ENCODE measurements around the gene CKS1B.

CKS1B gene

DNA sequence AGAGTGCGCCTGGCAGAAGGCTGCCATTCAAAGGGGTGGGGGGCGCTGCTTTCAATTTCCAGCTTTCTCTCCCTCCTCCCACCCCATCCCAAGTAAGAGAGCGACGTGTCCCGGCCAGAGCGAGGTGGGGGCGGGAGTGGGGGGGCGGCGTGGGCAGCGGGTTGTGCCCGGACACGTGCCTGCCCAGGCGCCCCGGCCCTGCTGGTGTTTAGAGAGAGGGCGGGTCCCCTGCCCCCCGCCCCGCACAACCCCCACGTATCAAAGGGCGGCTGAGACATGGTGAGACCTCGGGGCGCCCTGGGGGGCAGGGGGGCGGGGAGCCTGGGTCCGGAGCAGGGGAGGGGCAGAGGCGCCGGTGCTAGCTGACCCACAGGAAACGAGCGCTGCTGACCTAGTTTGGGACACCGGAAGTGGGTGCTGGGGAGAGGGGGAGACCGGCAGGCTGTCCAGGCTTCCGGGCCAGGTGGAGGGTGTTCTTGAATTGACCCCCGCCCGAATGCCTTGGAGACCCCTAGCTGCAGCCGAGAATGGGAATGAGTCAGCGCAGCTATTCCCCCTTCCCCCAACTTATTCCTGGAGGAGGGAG lies 29.4 kb downstream of the CKS1B start:
- Histone ChIP-seq H3K36me3 (ENCODE audit: control insufficient read depth in 2 of 2, insufficient read depth in 2 of 2, low read length in 2 of 2) (no peaks in the 10 kb centered on the region), H3K4me3 (ENCODE audit: low read length in 2 of 2) (peak overlapping the region; percentile 94 to 95), H3K9ac (ENCODE audit: low read length in 2 of 2) (peak overlapping the region; percentile 89 to 95), H3K27ac (ENCODE audit: low read length) (peak overlapping the region; percentile 94), H3K27me3 (ENCODE audit: control insufficient read depth in 1 of 2, insufficient read depth in 2 of 2, low read length in 2 of 2) (no peaks in the 10 kb centered on the region), H3K4me1 (ENCODE audit: control insufficient read depth, insufficient read depth, low read length) (peaks cover 65% of the 10 kb centered on the region), H3K9me3 (ENCODE audit: control insufficient read depth in 2 of 2, low read length in 2 of 2) (no peaks in the 10 kb centered on the region)

GRCh38 chr1:155004352-155005075 lies 30.0 kb downstream of the CKS1B start:
- no peaks in the 10 kb centered on the region for H3K27me3 ChIP-seq (ENCODE audit: control insufficient read depth in 1 of 2, insufficient read depth in 2 of 2, low read length in 2 of 2)
- no peaks in the 10 kb centered on the region for H3K36me3 ChIP-seq (ENCODE audit: control insufficient read depth in 2 of 2, insufficient read depth in 2 of 2, low read length in 2 of 2)
- peak overlapping the region; percentile 94 for H3K27ac ChIP-seq (ENCODE audit: low read length)
- H3K4me3 ChIP-seq (ENCODE audit: low read length in 2 of 2) = peak overlapping the region; percentile 94 to 95
- H3K9ac ChIP-seq (ENCODE audit: low read length in 2 of 2) = peak overlapping the region; percentile 76 to 89
- H3K9me3 ChIP-seq (ENCODE audit: control insufficient read depth in 2 of 2, low read length in 2 of 2) = no peaks in the 10 kb centered on the region
- peaks cover 60% of the 10 kb centered on the region for H3K4me1 ChIP-seq (ENCODE audit: control insufficient read depth, insufficient read depth, low read length)

- H3K9me3 ChIP-seq (ENCODE audit: control insufficient read depth in 2 of 2, low read length in 2 of 2) = no peaks in the 10 kb centered on the region
- peak overlapping the region; percentile 51 to 89 for H3K9ac ChIP-seq (ENCODE audit: low read length in 2 of 2)
- no peaks in the 10 kb centered on the region for H3K36me3 ChIP-seq (ENCODE audit: control insufficient read depth in 2 of 2, insufficient read depth in 2 of 2, low read length in 2 of 2)
- peak overlapping the region in 1 of 2 donors; percentile 94 for H3K4me3 ChIP-seq (ENCODE audit: low read length in 2 of 2)
- H3K27ac ChIP-seq (ENCODE audit: low read length) = peak overlapping the region; percentile 94
- H3K4me1 ChIP-seq (ENCODE audit: control insufficient read depth, insufficient read depth, low read length) = peaks cover 54% of the 10 kb centered on the region
- H3K27me3 ChIP-seq (ENCODE audit: control insufficient read depth in 1 of 2, insufficient read depth in 2 of 2, low read length in 2 of 2) = no peaks in the 10 kb centered on the region
These were observed 30.9 kb downstream of the CKS1B start for GRCh38 chr1:155005076-155006011.

GRCh38 chr1:155006601-155007101 lies 32.2 kb downstream of the CKS1B start:
- Histone ChIP-seq H3K27ac (ENCODE audit: low read length) (peak overlapping the region; percentile 94), H3K9me3 (ENCODE audit: control insufficient read depth in 2 of 2, low read length in 2 of 2) (no peaks in the 10 kb centered on the region), H3K27me3 (ENCODE audit: control insufficient read depth in 1 of 2, insufficient read depth in 2 of 2, low read length in 2 of 2) (no peaks in the 10 kb centered on the region), H3K4me3 (ENCODE audit: low read length in 2 of 2) (no peak overlapping the region), H3K36me3 (ENCODE audit: control insufficient read depth in 2 of 2, insufficient read depth in 2 of 2, low read length in 2 of 2) (no peaks in the 10 kb centered on the region), H3K9ac (ENCODE audit: low read length in 2 of 2) (peak overlapping the region in 1 of 2 donors; percentile 5), H3K4me1 (ENCODE audit: control insufficient read depth, insufficient read depth, low read length) (peaks cover 56% of the 10 kb centered on the region)

DNA sequence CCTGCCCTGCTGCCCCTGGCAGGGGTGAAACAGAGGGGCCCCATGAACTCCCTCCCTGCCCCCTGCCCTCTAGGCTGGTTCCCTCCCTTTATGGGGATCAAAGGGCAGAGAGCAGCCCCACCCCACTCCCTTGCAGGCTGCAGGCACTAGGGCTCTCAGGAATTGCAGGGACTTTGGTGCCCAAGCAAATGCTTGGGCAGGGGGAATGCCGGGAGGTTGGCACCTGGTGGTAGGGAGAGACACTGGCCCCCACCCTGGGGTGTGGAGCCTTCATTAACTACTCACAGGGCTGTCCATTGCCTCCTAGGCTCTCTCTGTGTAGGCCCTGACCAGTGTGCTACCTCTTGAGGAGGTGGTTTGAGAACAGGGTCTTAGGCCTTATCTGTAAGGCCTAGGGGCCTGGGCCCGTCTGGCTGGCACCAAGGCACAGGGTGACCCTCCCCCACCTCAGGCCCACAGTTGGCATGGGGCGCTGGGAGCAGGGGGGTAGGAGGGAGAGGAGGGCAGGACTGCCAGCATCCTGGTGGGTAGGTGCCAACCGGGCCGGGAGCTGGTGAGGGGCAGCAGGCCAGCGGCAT lies 32.9 kb downstream of the CKS1B start:
- H3K4me3 ChIP-seq (ENCODE audit: low read length in 2 of 2) = peak overlapping the region in 1 of 2 donors; percentile 44
- H3K27ac ChIP-seq (ENCODE audit: low read length) = peak overlapping the region; percentile 94
- H3K9me3 ChIP-seq (ENCODE audit: control insufficient read depth in 2 of 2, low read length in 2 of 2) = no peaks in the 10 kb centered on the region
- peak overlapping the region; percentile 48 to 55 for H3K9ac ChIP-seq (ENCODE audit: low read length in 2 of 2)
- H3K36me3 ChIP-seq (ENCODE audit: control insufficient read depth in 2 of 2, insufficient read depth in 2 of 2, low read length in 2 of 2) = no peaks in the 10 kb centered on the region
- H3K27me3 ChIP-seq (ENCODE audit: control insufficient read depth in 1 of 2, insufficient read depth in 2 of 2, low read length in 2 of 2) = no peaks in the 10 kb centered on the region
- H3K4me1 ChIP-seq (ENCODE audit: control insufficient read depth, insufficient read depth, low read length) = peaks cover 63% of the 10 kb centered on the region

DNA sequence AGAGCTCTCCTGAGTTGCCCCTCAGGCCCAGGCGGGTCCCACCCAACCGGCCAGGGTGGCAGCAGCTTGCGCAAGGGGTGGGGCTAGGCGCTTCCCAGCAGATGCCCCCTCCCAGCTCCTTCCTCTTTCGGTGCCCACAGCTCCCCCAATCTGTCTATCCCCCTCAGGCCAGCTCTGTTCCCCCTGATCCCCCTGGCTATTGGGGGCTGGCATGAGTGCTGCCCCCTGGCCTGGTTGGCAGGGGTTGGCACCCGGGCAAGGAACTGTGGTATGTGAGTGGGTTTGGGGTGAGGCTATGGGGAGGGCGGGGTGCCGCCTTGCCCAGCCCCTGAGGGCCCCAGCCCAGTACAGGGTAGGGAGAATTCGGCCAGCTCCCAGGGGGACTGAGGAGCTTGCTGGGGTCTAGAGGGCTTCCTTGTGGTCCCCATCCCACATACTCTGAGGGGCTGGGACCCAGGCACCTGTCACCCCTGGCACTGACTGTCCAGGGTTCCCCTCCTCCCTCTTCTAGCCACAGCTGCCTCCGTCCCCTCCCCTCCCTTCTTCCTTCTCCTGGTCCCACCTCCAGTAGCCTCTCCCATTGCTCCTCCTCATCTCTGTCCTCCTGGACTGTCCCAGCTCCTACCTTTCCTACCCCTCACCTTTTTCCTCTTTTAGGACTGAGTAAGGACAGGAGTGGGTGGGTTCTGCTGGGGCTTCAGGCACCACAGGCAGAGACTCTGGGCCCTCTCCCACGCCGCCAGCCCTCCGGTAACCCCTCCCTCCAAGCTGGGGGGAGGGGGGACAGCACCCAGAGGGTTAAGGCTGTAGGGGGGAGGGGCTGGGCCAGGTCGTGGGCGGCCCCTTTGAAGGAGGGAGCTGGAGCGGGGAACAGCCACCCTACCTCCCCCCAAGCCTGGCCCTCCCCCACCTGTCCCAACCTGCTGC lies 33.8 kb downstream of the CKS1B start:
- Histone ChIP-seq H3K27ac (ENCODE audit: low read length) (peak overlapping the region; percentile 94), H3K4me3 (ENCODE audit: low read length in 2 of 2) (no peak overlapping the region), H3K27me3 (ENCODE audit: control insufficient read depth in 1 of 2, insufficient read depth in 2 of 2, low read length in 2 of 2) (no peaks in the 10 kb centered on the region), H3K9ac (ENCODE audit: low read length in 2 of 2) (peak overlapping the region; percentile 21 to 48), H3K4me1 (ENCODE audit: control insufficient read depth, insufficient read depth, low read length) (peaks cover 70% of the 10 kb centered on the region), H3K36me3 (ENCODE audit: control insufficient read depth in 2 of 2, insufficient read depth in 2 of 2, low read length in 2 of 2) (no peaks in the 10 kb centered on the region), H3K9me3 (ENCODE audit: control insufficient read depth in 2 of 2, low read length in 2 of 2) (no peaks in the 10 kb centered on the region)

GRCh38 chr1:155009221-155009711 lies 34.8 kb downstream of the CKS1B start:
- Histone ChIP-seq H3K27ac (ENCODE audit: low read length) (no peak overlapping the region), H3K4me3 (ENCODE audit: low read length in 2 of 2) (no peak overlapping the region), H3K9ac (ENCODE audit: low read length in 2 of 2) (no peak overlapping the region), H3K36me3 (ENCODE audit: control insufficient read depth in 2 of 2, insufficient read depth in 2 of 2, low read length in 2 of 2) (no peaks in the 10 kb centered on the region), H3K4me1 (ENCODE audit: control insufficient read depth, insufficient read depth, low read length) (peaks cover 66% of the 10 kb centered on the region), H3K9me3 (ENCODE audit: control insufficient read depth in 2 of 2, low read length in 2 of 2) (no peaks in the 10 kb centered on the region), H3K27me3 (ENCODE audit: control insufficient read depth in 1 of 2, insufficient read depth in 2 of 2, low read length in 2 of 2) (no peaks in the 10 kb centered on the region)

GRCh38 chr1:155009742-155010141 lies 35.3 kb downstream of the CKS1B start:
- Histone ChIP-seq H3K4me1 (ENCODE audit: control insufficient read depth, insufficient read depth, low read length) (peaks cover 61% of the 10 kb centered on the region), H3K27me3 (ENCODE audit: control insufficient read depth in 1 of 2, insufficient read depth in 2 of 2, low read length in 2 of 2) (no peaks in the 10 kb centered on the region), H3K9ac (ENCODE audit: low read length in 2 of 2) (no peak overlapping the region), H3K4me3 (ENCODE audit: low read length in 2 of 2) (no peak overlapping the region), H3K36me3 (ENCODE audit: control insufficient read depth in 2 of 2, insufficient read depth in 2 of 2, low read length in 2 of 2) (no peaks in the 10 kb centered on the region), H3K9me3 (ENCODE audit: control insufficient read depth in 2 of 2, low read length in 2 of 2) (no peaks in the 10 kb centered on the region), H3K27ac (ENCODE audit: low read length) (no peak overlapping the region)

DNA sequence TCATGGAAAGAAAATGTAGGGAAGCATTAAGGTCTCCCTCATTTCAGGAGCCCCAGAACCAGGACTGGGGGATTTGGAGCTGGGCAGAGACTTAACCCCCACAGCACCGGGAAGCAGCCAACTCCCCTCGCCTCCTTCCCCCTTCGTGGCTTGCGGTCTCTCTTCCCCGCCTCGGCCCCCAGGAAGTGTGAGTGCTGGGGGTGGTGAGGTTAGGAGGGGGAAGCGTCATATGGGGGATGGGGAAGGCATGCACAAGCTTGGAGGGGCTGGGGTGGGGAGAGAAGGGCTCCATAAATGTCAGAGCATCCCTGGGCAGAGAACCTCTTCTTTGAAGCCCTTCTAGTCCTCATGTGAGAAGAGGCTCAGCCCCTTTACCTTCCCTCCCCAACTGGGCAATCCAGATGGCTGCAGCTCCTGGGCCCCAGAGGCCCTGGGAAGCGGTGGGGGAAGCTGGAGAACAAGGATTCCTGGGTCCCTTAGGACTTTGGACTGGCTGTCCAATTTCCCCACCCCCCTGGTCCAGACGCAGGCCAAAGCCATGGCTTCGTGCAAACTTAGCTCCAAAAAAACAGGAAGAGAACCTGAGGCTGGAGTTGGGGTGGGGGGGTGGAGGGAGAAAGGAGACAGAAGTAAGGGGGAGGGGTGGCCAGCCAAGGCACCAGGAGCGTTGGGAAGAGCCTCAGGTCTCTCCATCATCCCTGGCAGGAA lies 35.9 kb downstream of the CKS1B start:
- Histone ChIP-seq H3K4me3 (ENCODE audit: low read length in 2 of 2) (no peak overlapping the region), H3K36me3 (ENCODE audit: control insufficient read depth in 2 of 2, insufficient read depth in 2 of 2, low read length in 2 of 2) (no peaks in the 10 kb centered on the region), H3K27ac (ENCODE audit: low read length) (peak overlapping the region; percentile 55), H3K9me3 (ENCODE audit: control insufficient read depth in 2 of 2, low read length in 2 of 2) (no peaks in the 10 kb centered on the region), H3K9ac (ENCODE audit: low read length in 2 of 2) (no peak overlapping the region), H3K27me3 (ENCODE audit: control insufficient read depth in 1 of 2, insufficient read depth in 2 of 2, low read length in 2 of 2) (no peaks in the 10 kb centered on the region), H3K4me1 (ENCODE audit: control insufficient read depth, insufficient read depth, low read length) (peaks cover 56% of the 10 kb centered on the region)

All from stomach smooth muscle (tissue), 2 donors.